ENCODE measurements around the gene BAZ1A.

- no peak for TF ChIP-seq EP300 (conservative IDR thresholded peaks at IDR 0.05; ENCODE audit: poor library complexity, severe bottlenecking)
- no peak for TF ChIP-seq EZH2 (IDR thresholded peaks at IDR 0.05; ENCODE audit: borderline replicate concordance, insufficient read depth, low read length, poor library complexity, severe bottlenecking)
- TF ChIP-seq, protein P1, sequence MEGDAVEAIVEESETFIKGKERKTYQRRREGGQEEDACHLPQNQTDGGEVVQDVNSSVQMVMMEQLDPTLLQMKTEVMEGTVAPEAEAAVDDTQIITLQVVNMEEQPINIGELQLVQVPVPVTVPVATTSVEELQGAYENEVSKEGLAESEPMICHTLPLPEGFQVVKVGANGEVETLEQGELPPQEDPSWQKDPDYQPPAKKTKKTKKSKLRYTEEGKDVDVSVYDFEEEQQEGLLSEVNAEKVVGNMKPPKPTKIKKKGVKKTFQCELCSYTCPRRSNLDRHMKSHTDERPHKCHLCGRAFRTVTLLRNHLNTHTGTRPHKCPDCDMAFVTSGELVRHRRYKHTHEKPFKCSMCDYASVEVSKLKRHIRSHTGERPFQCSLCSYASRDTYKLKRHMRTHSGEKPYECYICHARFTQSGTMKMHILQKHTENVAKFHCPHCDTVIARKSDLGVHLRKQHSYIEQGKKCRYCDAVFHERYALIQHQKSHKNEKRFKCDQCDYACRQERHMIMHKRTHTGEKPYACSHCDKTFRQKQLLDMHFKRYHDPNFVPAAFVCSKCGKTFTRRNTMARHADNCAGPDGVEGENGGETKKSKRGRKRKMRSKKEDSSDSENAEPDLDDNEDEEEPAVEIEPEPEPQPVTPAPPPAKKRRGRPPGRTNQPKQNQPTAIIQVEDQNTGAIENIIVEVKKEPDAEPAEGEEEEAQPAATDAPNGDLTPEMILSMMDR (IDR thresholded peaks at IDR 0.05; ENCODE audit: poor library complexity, severe bottlenecking) = no peak
- no peak for TF ChIP-seq TAF1 (IDR thresholded peaks at IDR 0.05; ENCODE audit: low read depth)
- TF ChIP-seq POLR2AphosphoS5 (IDR thresholded peaks at IDR 0.05) = no peak
- no peak for TF ChIP-seq SMC3 (conservative IDR thresholded peaks at IDR 0.05; ENCODE audit: poor library complexity)
Measured at GRCh38 chr14:34806257-34806656, 68.9 kb downstream of the BAZ1A start.
